GDM1 (cell line): Measurements from ENCODE around the gene PDZD2.
A peak's percentile ranks its signal among the peaks of the same experiment; 100 is the strongest.
"Not testable (repeated sequence)": the region's sequence is repeated elsewhere in the genome, so short reads cannot be mapped to it uniquely, and the experiment has no call there.

Experiments used
- DNase-seq: peaks from one replicate; lab custom pipeline; 2025; lab: John Stamatoyannopoulos, UW

Gene PDZD2

GRCh38 chr5:31769530-31769929, 130.6 kb downstream of the PDZD2 start:
- no peak for DNase-seq

- DNase-seq: no peak
These were observed 131.3 kb downstream of the PDZD2 start for GRCh38 chr5:31770132-31770720.

- DNase-seq: no peak
These were observed 132.1 kb downstream of the PDZD2 start for GRCh38 chr5:31770998-31771397.

GRCh38 chr5:31771500-31771899, 132.6 kb downstream of the PDZD2 start:
- DNase-seq: no peak

GRCh38 chr5:31776294-31776693, 137.4 kb downstream of the PDZD2 start:
- DNase-seq: not testable (repeated sequence)

- DNase-seq: no peak
These were observed 138.2 kb downstream of the PDZD2 start for GRCh38 chr5:31776976-31777651.

- no peak for DNase-seq
These were observed 142.8 kb downstream of the PDZD2 start for GRCh38 chr5:31781772-31782171.

GRCh38 chr5:31783086-31783645, 144.2 kb downstream of the PDZD2 start:
- no peak for DNase-seq

- DNase-seq: no peak
These were observed 144.8 kb downstream of the PDZD2 start for GRCh38 chr5:31783731-31784130.

GRCh38 chr5:31786090-31786631, 147.2 kb downstream of the PDZD2 start:
- no peak for DNase-seq

GRCh38 chr5:31794009-31794408, 155.1 kb downstream of the PDZD2 start:
- DNase-seq: no peak

- no peak for DNase-seq
These were observed 159.2 kb downstream of the PDZD2 start for GRCh38 chr5:31798168-31798567.

- no peak for DNase-seq
These were observed 161.4 kb downstream of the PDZD2 start for GRCh38 chr5:31800351-31800750.

- DNase-seq: no peak
These were observed 167.0 kb downstream of the PDZD2 start for GRCh38 chr5:31805785-31806400.

- no peak for DNase-seq
These were observed 167.6 kb downstream of the PDZD2 start for GRCh38 chr5:31806561-31806960.

- DNase-seq: no peak
These were observed 169.0 kb downstream of the PDZD2 start for GRCh38 chr5:31807789-31808540.

- peak; percentile 49 for DNase-seq
These were observed 170.3 kb downstream of the PDZD2 start for GRCh38 chr5:31809050-31809870.

- DNase-seq: no peak
These were observed 172.3 kb downstream of the PDZD2 start for GRCh38 chr5:31811210-31811609.

- DNase-seq: no peak
These were observed 176.4 kb downstream of the PDZD2 start for GRCh38 chr5:31815376-31815775.

- no peak for DNase-seq
These were observed 181.1 kb downstream of the PDZD2 start for GRCh38 chr5:31819926-31820516.

- peak; percentile 88 for DNase-seq
These were observed 184.5 kb downstream of the PDZD2 start for GRCh38 chr5:31823472-31823871.
